CD4-positive, alpha-beta T cell (primary cell): ENCODE measurements around the gene SULT4A1. TPM values are rescaled to one million over a fixed set of nuclear protein-coding genes. Genes with fewer than 3 reads are reported as not detected.

Source experiments
- ATAC-seq: fragments of 200-7000 bp; cut with Tn5 transposase; one replicate; pipeline ENCODE4 v1.10.0; 2022; ENCODE audit warnings: mild to moderate bottlenecking; ENCODE audit not compliant: poor library complexity
- CTCF ChIA-PET: fragments of 350-600 bp; sonication (Branson Sonifier 250); formaldehyde crosslinking; loops from one replicate; lab custom pipeline; 2021; ENCODE audit warnings: antibody characterized with exemption, inconsistent platforms; lab: Charles Lee
- POLR2A ChIA-PET: fragments of 350-600 bp; sonication (Branson Sonifier 250); formaldehyde crosslinking; loops from one replicate; lab custom pipeline; 2021; ENCODE audit warnings: antibody characterized with exemption, inconsistent platforms; lab: Charles Lee
- DNase-seq, 14 experiments: peaks; one replicate each; pipeline ENCODE4 v3.0.0-alpha.2; 2013 to 2020; ENCODE audit warnings: mixed read lengths in 2 of 14
- H3K27ac ChIP-seq, 2 donors: one replicate each; pipeline versions ENCODE4 v1.5.1 to v1.7.0; 2013; ENCODE audit warnings: low read length in 2 of 2, low read depth in 1 of 2, mild to moderate bottlenecking in 1 of 2
- H3K27me3 ChIP-seq, 2 experiments: 1 replicate in 1 of 2; 2 replicates in 1 of 2; pipeline versions ENCODE4 v1.6.1 to v1.7.0; 2013; ENCODE audit warnings: low read length in 2 of 2, control low read depth in 1 of 2, mild to moderate bottlenecking in 1 of 2, moderate library complexity in 1 of 2; ENCODE audit not compliant: insufficient read depth in 2 of 2, control insufficient read depth in 1 of 2
- H3K36me3 ChIP-seq: one replicate; pipeline ENCODE4 v1.6.1; 2013; ENCODE audit warnings: low read length, control low read depth; ENCODE audit not compliant: insufficient read depth
- H3K4me1 ChIP-seq: one replicate; pipeline ENCODE4 v1.6.1; 2013; ENCODE audit warnings: low read length, control low read depth; ENCODE audit not compliant: insufficient read depth
- H3K4me3 ChIP-seq: one replicate; pipeline ENCODE4 v1.5.1; 2013; ENCODE audit warnings: mild to moderate bottlenecking, low read length, moderate library complexity
- H3K9me3 ChIP-seq, 2 experiments: 1 replicate in 1 of 2; 2 replicates in 1 of 2; pipeline versions ENCODE4 v1.6.1 to v1.7.0; 2013; ENCODE audit warnings: low read length in 2 of 2, mild to moderate bottlenecking in 2 of 2, control low read depth in 1 of 2, moderate library complexity in 1 of 2; ENCODE audit not compliant: control insufficient read depth in 1 of 2, insufficient read depth in 1 of 2
- H3K27ac Mint-ChIP-seq: one replicate; pipeline ENCODE4 v1.8.0; 2020; ENCODE audit warnings: mixed read lengths
- H3K27me3 Mint-ChIP-seq: one replicate; pipeline ENCODE4 v1.8.0; 2021; ENCODE audit warnings: mixed read lengths
- H3K36me3 Mint-ChIP-seq: one replicate; pipeline ENCODE4 v1.8.0; 2021; ENCODE audit warnings: low read depth, mixed read lengths
- H3K4me1 Mint-ChIP-seq: one replicate; pipeline ENCODE4 v1.8.0; 2021; ENCODE audit warnings: low read depth, mixed read lengths
- H3K4me3 Mint-ChIP-seq: one replicate; pipeline ENCODE4 v1.8.0; 2020; ENCODE audit warnings: mild to moderate bottlenecking, mixed read lengths
- H3K9me3 Mint-ChIP-seq: one replicate; pipeline ENCODE4 v1.8.0; 2020; ENCODE audit warnings: mixed read lengths
- intact Hi-C, 2 experiments: fragments of 100-400 bp; cut with DNase I in 1 of 2; cut with micrococcal nuclease in 1 of 2; formaldehyde crosslinking; loops; one replicate each; pipeline versions ENCODE4 v1.15.1 to v1.9.0; 2023 to 2025; cut with DNase I, micrococcal nuclease
- total RNA-seq, 174 experiments: library from RNA in 2 of 174; stranded (reverse) in 2 of 174; gene quantifications; one replicate each; pipeline ENCODE4 v1.2.3 and lab custom pipeline; 2021 to 2026
- TF ChIP-seq, protein P1 (sequence below): fragments of 200-600 bp; IDR thresholded peaks from one replicate; pipeline ENCODE4 v1.8.0; 2022; ENCODE audit warnings: antibody characterized with exemption, mild to moderate bottlenecking

The SULT4A1 gene
- total RNA-seq, 2 experiments from 2014 or later, result not detected

DNA sequence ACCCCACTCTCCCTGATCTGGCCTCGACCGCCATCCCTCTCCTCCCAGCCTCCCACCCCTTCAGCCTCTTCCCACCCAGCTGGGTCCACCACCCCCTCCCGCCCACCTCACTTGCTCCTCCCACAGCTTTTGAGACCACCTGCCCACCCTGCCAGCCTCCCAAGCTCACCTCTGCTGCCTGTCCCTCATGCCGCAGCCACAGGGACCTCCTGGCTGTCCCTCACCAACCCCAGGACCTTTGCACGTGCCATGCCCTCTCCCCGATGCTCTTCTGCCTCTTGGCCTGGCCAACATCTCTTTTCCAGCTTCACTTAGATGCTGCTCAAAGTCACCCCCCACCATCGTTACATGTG, 23.0 kb upstream of the SULT4A1 start:
- Histone ChIP-seq H3K27ac (no peak overlapping the region), H3K4me1 (peaks cover 3% of the 10 kb centered on the region), H3K9me3 (peaks cover 0 to 8% of the 10 kb centered on the region in 2 experiments), H3K36me3 (no peaks in the 10 kb centered on the region), H3K4me3 (no peak overlapping the region), H3K27me3 (peaks cover 18 to 26% of the 10 kb centered on the region in 2 experiments)
- Mint-ChIP-seq H3K36me3 (no peaks in the 10 kb centered on the region), H3K4me1 (no peaks in the 10 kb centered on the region), H3K9me3 (no peaks in the 10 kb centered on the region), H3K27ac (no peak overlapping the region), H3K4me3 (no peak overlapping the region), H3K27me3 (peaks cover 36% of the 10 kb centered on the region)
- TF ChIP-seq, protein P1, sequence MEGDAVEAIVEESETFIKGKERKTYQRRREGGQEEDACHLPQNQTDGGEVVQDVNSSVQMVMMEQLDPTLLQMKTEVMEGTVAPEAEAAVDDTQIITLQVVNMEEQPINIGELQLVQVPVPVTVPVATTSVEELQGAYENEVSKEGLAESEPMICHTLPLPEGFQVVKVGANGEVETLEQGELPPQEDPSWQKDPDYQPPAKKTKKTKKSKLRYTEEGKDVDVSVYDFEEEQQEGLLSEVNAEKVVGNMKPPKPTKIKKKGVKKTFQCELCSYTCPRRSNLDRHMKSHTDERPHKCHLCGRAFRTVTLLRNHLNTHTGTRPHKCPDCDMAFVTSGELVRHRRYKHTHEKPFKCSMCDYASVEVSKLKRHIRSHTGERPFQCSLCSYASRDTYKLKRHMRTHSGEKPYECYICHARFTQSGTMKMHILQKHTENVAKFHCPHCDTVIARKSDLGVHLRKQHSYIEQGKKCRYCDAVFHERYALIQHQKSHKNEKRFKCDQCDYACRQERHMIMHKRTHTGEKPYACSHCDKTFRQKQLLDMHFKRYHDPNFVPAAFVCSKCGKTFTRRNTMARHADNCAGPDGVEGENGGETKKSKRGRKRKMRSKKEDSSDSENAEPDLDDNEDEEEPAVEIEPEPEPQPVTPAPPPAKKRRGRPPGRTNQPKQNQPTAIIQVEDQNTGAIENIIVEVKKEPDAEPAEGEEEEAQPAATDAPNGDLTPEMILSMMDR, result no peak
- no peak for ATAC-seq
- ChIA-PET CTCF (interaction anchor here (1.0 kb wide), 1 partner anchor 18 kb away, joined by 3 read pairs; no protein-coding TSS in a partner anchor), POLR2A (no interaction called here)
- intact Hi-C loops, result loop anchor here in 1 of 2 experiments (10.0 kb wide), 1 partner anchor 740 kb away; no protein-coding TSS in a partner anchor
- no peak for DNase-seq

DNA sequence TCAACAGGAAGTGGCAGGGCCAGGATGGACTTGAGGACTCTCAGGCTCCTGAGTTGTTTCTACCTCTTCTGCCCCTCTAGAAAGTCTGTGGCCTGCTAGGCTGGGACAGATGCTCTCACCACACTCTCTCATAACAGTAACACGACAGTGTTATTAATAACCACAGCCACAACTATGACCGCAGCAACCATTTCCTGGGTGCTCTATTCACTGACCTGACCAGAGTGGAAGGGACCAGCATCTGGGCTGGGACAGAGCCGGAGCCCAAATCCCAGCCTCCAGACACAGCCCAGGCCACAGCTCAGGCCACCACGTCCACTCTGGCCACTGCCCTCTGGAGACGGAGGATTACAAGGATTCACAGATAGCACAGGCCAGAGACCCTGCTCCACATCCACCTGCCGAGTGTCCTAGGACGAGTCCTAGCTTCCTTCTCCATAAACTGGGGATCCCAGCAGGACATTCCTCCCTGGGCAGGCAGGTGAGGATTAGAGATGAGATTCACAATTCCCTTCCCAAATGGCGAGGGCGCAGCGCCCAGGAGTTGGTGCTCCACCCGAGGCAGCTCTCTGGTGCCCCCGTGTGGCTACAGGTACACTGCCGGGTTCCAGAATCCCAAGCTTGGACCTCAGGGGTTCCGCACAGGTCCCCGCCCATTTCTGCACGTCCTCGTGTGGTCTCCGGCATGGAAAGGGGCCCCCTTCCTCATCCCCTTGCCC, 22.4 kb upstream of the SULT4A1 start:
- Mint-ChIP-seq H3K9me3 (no peaks in the 10 kb centered on the region), H3K36me3 (no peaks in the 10 kb centered on the region), H3K4me1 (no peaks in the 10 kb centered on the region), H3K4me3 (no peak overlapping the region), H3K27me3 (peaks cover 32% of the 10 kb centered on the region), H3K27ac (no peak overlapping the region)
- ChIA-PET POLR2A (no interaction called here), CTCF (interaction anchor here (1.0 kb wide), 1 partner anchor 17 kb away, joined by 3 read pairs; no protein-coding TSS in a partner anchor)
- peak in 12 of 14 experiments; percentile 10 to 54 (median 28) for DNase-seq
- Histone ChIP-seq H3K9me3 (peaks cover 0 to 8% of the 10 kb centered on the region in 2 experiments), H3K27ac (no peak overlapping the region), H3K27me3 (peaks cover 14 to 21% of the 10 kb centered on the region in 2 experiments), H3K36me3 (no peaks in the 10 kb centered on the region), H3K4me1 (peaks cover 3% of the 10 kb centered on the region), H3K4me3 (no peak overlapping the region)
- intact Hi-C loops, result loop anchor here in 1 of 2 experiments (10.0 kb wide), 1 partner anchor 740 kb away; no protein-coding TSS in a partner anchor
- ATAC-seq, result no peak
- TF ChIP-seq, protein P1, result peak; percentile 62

DNA sequence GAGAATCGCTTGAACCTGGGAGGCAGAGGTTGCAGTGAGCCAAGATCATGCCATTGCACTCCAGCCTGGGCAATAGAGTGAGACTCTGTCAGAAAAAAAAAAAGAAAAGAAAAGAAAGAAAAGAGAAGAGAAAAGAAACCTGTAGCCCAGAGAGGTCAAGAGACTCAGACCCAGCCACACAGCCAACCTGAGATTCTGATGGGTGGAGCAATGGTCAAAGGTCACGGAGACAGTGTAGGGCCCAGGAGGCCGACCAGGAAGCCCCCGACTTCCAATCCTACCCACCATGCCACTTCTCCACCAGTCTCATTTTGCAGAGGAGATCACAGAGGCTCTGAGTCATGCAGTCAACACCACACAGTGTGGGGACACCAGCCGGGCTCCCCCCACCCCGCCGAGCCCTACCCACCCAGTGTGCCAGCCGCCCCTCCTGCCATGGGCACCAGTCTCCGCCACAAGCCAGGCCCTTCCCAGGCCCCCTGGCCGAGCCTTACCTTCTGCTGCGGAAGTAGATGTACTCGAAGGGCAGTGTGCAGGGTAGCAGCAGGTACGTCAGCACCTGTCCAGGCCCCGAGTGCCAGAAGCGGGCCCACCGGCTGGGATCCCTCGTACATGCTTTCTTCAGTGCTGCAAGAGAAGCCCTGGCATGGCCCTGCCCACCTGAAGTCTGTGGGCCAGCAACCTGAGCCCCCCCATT, 21.6 kb upstream of the SULT4A1 start:
- H3K9me3 Mint-ChIP-seq, result no peaks in the 10 kb centered on the region
- CTCF ChIA-PET, result interaction anchor here (1.3 kb wide), 1 partner anchor 62 kb away, joined by 13 read pairs; no protein-coding TSS in a partner anchor
- no peak overlapping the region for H3K27ac ChIP-seq
- H3K27ac Mint-ChIP-seq, result no peak overlapping the region
- no peak for ATAC-seq
- no peak overlapping the region for H3K4me3 Mint-ChIP-seq
- H3K27me3 ChIP-seq, result peaks cover 9 to 12% of the 10 kb centered on the region in 2 experiments
- H3K27me3 Mint-ChIP-seq, result peaks cover 30% of the 10 kb centered on the region
- peaks cover 0 to 5% of the 10 kb centered on the region in 2 experiments for H3K9me3 ChIP-seq
- intact Hi-C loops, result loop anchor here in 1 of 2 experiments (10.0 kb wide), 1 partner anchor 741 kb away; no protein-coding TSS in a partner anchor
- H3K4me1 ChIP-seq, result peaks cover 3% of the 10 kb centered on the region
- TF ChIP-seq, protein P1, result no peak
- no peaks in the 10 kb centered on the region for H3K36me3 Mint-ChIP-seq
- no peak overlapping the region for H3K4me3 ChIP-seq
- POLR2A ChIA-PET, result no interaction called here
- DNase-seq, result no peak
- H3K4me1 Mint-ChIP-seq, result no peaks in the 10 kb centered on the region
- H3K36me3 ChIP-seq, result no peaks in the 10 kb centered on the region
